SK-N-SH (cell line): ENCODE measurements around the gene PIGV. TPM values are rescaled to one million over a fixed set of nuclear protein-coding genes. Genes with fewer than 3 reads are reported as not detected.

ENCODE experiments used
- CTCF ChIA-PET: fragments of 300-600, 350-600 bp; formaldehyde crosslinking; extraction: SDS; loops from one replicate; lab custom pipeline; 2021; lab: Yijun Ruan, JAX
- POLR2A ChIA-PET: fragments of 350-600 bp; sonication (Branson Sonifier 250); formaldehyde crosslinking; extraction: SDS; loops from one replicate; lab custom pipeline; 2020; ENCODE audit warnings: antibody characterized with exemption, inconsistent platforms; lab: Yijun Ruan, JAX
- DNase-seq: peaks from one replicate; pipeline ENCODE4 v3.0.0; 2012
- H2AFZ ChIP-seq: fragments of 200-600 bp; sonication (generic); 2 replicates; pipeline ENCODE4 v1.8.1; 2016; ENCODE audit warnings: antibody characterized with exemption, mild to moderate bottlenecking, low read depth
- H3F3A ChIP-seq: fragments of 200-600 bp; sonication (generic); replicated peaks from 2 replicates; pipeline ENCODE3; 2016; ENCODE audit warnings: antibody characterized with exemption, mild to moderate bottlenecking; ENCODE audit not compliant: insufficient read depth
- H3K27ac ChIP-seq, 2 experiments: fragments of 200-500 bp in 1 of 2; fragments of 200-600 bp in 1 of 2; sonication (Bioruptor generic) in 1 of 2; sonication (generic), shearing (Covaris generic) in 1 of 2; 2 replicates each; pipeline versions ENCODE4 v1.5.1 to v1.6.1; 2014 to 2016; ENCODE audit warnings: low read depth in 2 of 2, inconsistent platforms in 1 of 2, low read length in 1 of 2, mild to moderate bottlenecking in 1 of 2, mixed read lengths in 1 of 2
- H3K27me3 ChIP-seq: fragments of 200-600 bp; sonication (generic), shearing (Covaris generic); 2 replicates; pipeline ENCODE4 v1.6.1; 2016; ENCODE audit warnings: mixed run types; ENCODE audit not compliant: insufficient read depth
- H3K36me3 ChIP-seq, 2 experiments: fragments of 200-500 bp in 1 of 2; fragments of 200-600 bp in 1 of 2; sonication (Bioruptor generic) in 1 of 2; sonication (generic) in 1 of 2; replicated peaks in 1 of 2; 2 replicates each; pipeline versions ENCODE3 to v1.5.1; 2014 to 2016; ENCODE audit warnings: low read length in 1 of 2, mild to moderate bottlenecking in 1 of 2; ENCODE audit not compliant: insufficient read depth in 2 of 2, control insufficient read depth in 1 of 2
- H3K4me1 ChIP-seq, 2 experiments: fragments of 200-500 bp in 1 of 2; fragments of 200-600 bp in 1 of 2; sonication (Bioruptor generic) in 1 of 2; sonication (generic), shearing (Covaris generic) in 1 of 2; 2 replicates each; pipeline versions ENCODE4 v1.5.1 to v1.6.1; 2014 to 2016; ENCODE audit warnings: low read depth in 1 of 2, low read length in 1 of 2, mixed run types in 1 of 2; ENCODE audit not compliant: insufficient read depth in 2 of 2, control insufficient read depth in 1 of 2
- H3K4me2 ChIP-seq: fragments of 200-600 bp; sonication (generic), shearing (Covaris generic); 2 replicates; pipeline ENCODE4 v1.6.1; 2017; ENCODE audit warnings: mixed run types
- H3K4me3 ChIP-seq, 2 experiments: fragments of 200-500 bp in 1 of 2; fragments of 200-600 bp in 1 of 2; sonication (Bioruptor generic) in 1 of 2; sonication (generic), shearing (Covaris generic) in 1 of 2; 2 replicates each; pipeline versions ENCODE4 v1.5.1 to v1.8.1; 2014 to 2016; ENCODE audit warnings: low read depth in 2 of 2, inconsistent platforms in 1 of 2, low read length in 1 of 2, mild to moderate bottlenecking in 1 of 2, mixed read lengths in 1 of 2, moderate library complexity in 1 of 2
- H3K79me2 ChIP-seq: fragments of 200-600 bp; sonication (generic); 2 replicates; pipeline ENCODE4 v1.8.1; 2017; ENCODE audit warnings: mild to moderate bottlenecking; ENCODE audit not compliant: insufficient read depth
- H3K9ac ChIP-seq: fragments of 200-600 bp; sonication (generic); 2 replicates; pipeline ENCODE4 v1.6.1; 2017; ENCODE audit warnings: mixed run types
- H3K9me2 ChIP-seq: fragments of 200-600 bp; sonication (generic); 2 replicates; pipeline ENCODE4 v1.6.1; 2017; ENCODE audit warnings: mixed run types
- H3K9me3 ChIP-seq: fragments of 200-600 bp; sonication (generic); 2 replicates; pipeline ENCODE4 v1.6.1; 2017; ENCODE audit warnings: mixed run types, mild to moderate bottlenecking, moderate library complexity
- H4K20me1 ChIP-seq: fragments of 200-600 bp; sonication (generic); 2 replicates; pipeline ENCODE4 v1.6.1; 2017; ENCODE audit warnings: mild to moderate bottlenecking, mixed run types; ENCODE audit not compliant: insufficient read depth
- EP300 ChIP-seq, 2 experiments: IDR thresholded peaks; 2 replicates each; pipeline versions ENCODE4 v1.4.0 to v1.6.1; 2012; ENCODE audit warnings: borderline replicate concordance in 1 of 2, low read depth in 1 of 2, low read length in 1 of 2
- FOSL2 ChIP-seq: IDR thresholded peaks from 2 replicates; pipeline ENCODE4 v1.4.0; 2012; ENCODE audit warnings: low read depth, mild to moderate bottlenecking, moderate library complexity, borderline replicate concordance
- FOXJ3 ChIP-seq: sonication (generic); formaldehyde crosslinking; IDR thresholded peaks from 2 replicates; pipeline ENCODE4 v1.5.1; 2020; ENCODE audit warnings: mild to moderate bottlenecking, missing genetic modification reagents
- FOXM1 ChIP-seq: IDR thresholded peaks from 2 replicates; pipeline ENCODE4 v1.4.0; 2012; ENCODE audit warnings: low read depth, mild to moderate bottlenecking
- GABPA ChIP-seq: IDR thresholded peaks from 2 replicates; pipeline ENCODE4 v1.4.0; 2012; ENCODE audit warnings: low read depth, mild to moderate bottlenecking
- IRF3 ChIP-seq: fragments of 150-350 bp; IDR thresholded peaks from 2 replicates; pipeline ENCODE4 v1.6.1; 2016; ENCODE audit warnings: mild to moderate bottlenecking, low read depth, low read length
- MAX ChIP-seq: IDR thresholded peaks from 2 replicates; pipeline ENCODE4 v1.4.0; 2012; ENCODE audit warnings: low read depth
- MEF2A ChIP-seq: IDR thresholded peaks from 2 replicates; pipeline ENCODE4 v1.4.0; 2012; ENCODE audit warnings: low read depth, borderline replicate concordance
- NRF1 ChIP-seq: IDR thresholded peaks from 2 replicates; pipeline ENCODE4 v1.6.1; 2012; ENCODE audit warnings: low read depth, mild to moderate bottlenecking, low read length
- PBX3 ChIP-seq: IDR thresholded peaks from 2 replicates; pipeline ENCODE4; 2012
- RAD21 ChIP-seq: IDR thresholded peaks from 2 replicates; pipeline ENCODE4 v1.6.1; 2012; ENCODE audit warnings: mild to moderate bottlenecking, low read length
- RFX5 ChIP-seq: IDR thresholded peaks from 2 replicates; pipeline ENCODE4 v1.6.1; 2012; ENCODE audit warnings: mild to moderate bottlenecking, improper control_type of control experiment, low read length
- RXRA ChIP-seq: IDR thresholded peaks from 2 replicates; pipeline ENCODE4 v1.4.0; 2012; ENCODE audit warnings: low read depth, mild to moderate bottlenecking, borderline replicate concordance
- SIN3A ChIP-seq: IDR thresholded peaks from 2 replicates; pipeline ENCODE4 v1.6.1; 2012; ENCODE audit warnings: low read depth, mild to moderate bottlenecking, low read length, moderate library complexity, borderline replicate concordance
- TAF1 ChIP-seq: IDR thresholded peaks from 2 replicates; pipeline ENCODE4 v1.6.1; 2012; ENCODE audit warnings: low read depth, mild to moderate bottlenecking, low read length, moderate library complexity, borderline replicate concordance
- TCF12 ChIP-seq: IDR thresholded peaks from 2 replicates; pipeline ENCODE4 v1.4.0; 2012
- TEAD4 ChIP-seq: IDR thresholded peaks from 2 replicates; pipeline ENCODE4 v1.4.0; 2012; ENCODE audit warnings: mild to moderate bottlenecking, borderline replicate concordance; ENCODE audit not compliant: insufficient read depth
- USF1 ChIP-seq: IDR thresholded peaks from 2 replicates; pipeline ENCODE4 v1.4.0; 2012; ENCODE audit warnings: low read depth, borderline replicate concordance
- USF2 ChIP-seq: fragments of 150-350 bp; IDR thresholded peaks from 2 replicates; pipeline ENCODE4 v1.6.1; 2017; ENCODE audit warnings: antibody characterized with exemption, low read length, low read depth, borderline replicate concordance
- YY1 ChIP-seq: IDR thresholded peaks from 2 replicates; pipeline ENCODE4 v1.4.0; 2012; ENCODE audit warnings: low read depth, mild to moderate bottlenecking
- ZBTB33 ChIP-seq: IDR thresholded peaks from 2 replicates; pipeline ENCODE4 v1.4.0; 2012; ENCODE audit warnings: low read depth, borderline replicate concordance
- WGBS: methylation state at CpG from one replicate; pipeline ENCODE4 v1.1.6; 2017; ENCODE audit warnings: low lambda C conversion rate; 5-methylcytosine and 5-hydroxymethylcytosine counted together
- polyA plus RNA-seq, 3 experiments: library from polyadenylated mRNA; depleted of rRNA; stranded (reverse); fragments of >200 nt; gene quantifications; 2 replicates each; pipeline ENCODE4 v1.2.3, GENCODE V29; 2012

The PIGV gene
- polyA plus RNA-seq, 1 of the 3 experiments (the other 2 are of a cell fraction) = 16.5 TPM

- no peak overlapping the region for H3K9ac ChIP-seq
- peak overlapping the region in 1 of 2 experiments; percentile 25; a peak in 1 of 4 replicates for H3K27ac ChIP-seq
- CTCF ChIA-PET = no interaction called here
- H3K79me2 ChIP-seq = peaks cover 90% of the 10 kb centered on the region
- no peaks in the 10 kb centered on the region for H3K9me3 ChIP-seq
- H3K4me3 ChIP-seq = no peak overlapping the region
- H3K9me2 ChIP-seq = no peaks in the 10 kb centered on the region
- peaks cover 21 to 26% of the 10 kb centered on the region in 2 experiments; a peak in 3 of 4 replicates for H3K4me1 ChIP-seq
- POLR2A ChIA-PET = interaction anchor here (0.6 kb wide), 1 partner anchor 47 kb away, joined by 5 read pairs; no protein-coding TSS in a partner anchor
- no peak for TF ChIP-seq EP300 (IDR thresholded peaks at IDR 0.05; ENCODE audit: borderline replicate concordance in 1 of 2, low read depth in 1 of 2, low read length in 1 of 2)
- TF ChIP-seq SIN3A = no peak
- TF ChIP-seq TCF12 = no peak
- no peak for TF ChIP-seq RAD21
- no peak for TF ChIP-seq FOXJ3
- no peak for TF ChIP-seq RXRA
- no peak for TF ChIP-seq YY1
- no peak for TF ChIP-seq PBX3
- TF ChIP-seq, all 33 proteins: peak for 0
- WGBS = 100% methylated on average over 1 of the region's 1 CpG
- Histone ChIP-seq H4K20me1 (peaks cover 42% of the 10 kb centered on the region), H3K4me2 (no peak overlapping the region), H3K36me3 (peaks cover 45 to 56% of the 10 kb centered on the region in 2 experiments), H3F3A (peaks cover 32% of the 10 kb centered on the region), H3K27me3 (no peaks in the 10 kb centered on the region), H2AFZ (no peak overlapping the region)
- DNase-seq = no peak
Observed at GRCh38 chr1:26748351-26748750, 39.4 kb upstream of the PIGV start.

- Histone ChIP-seq H3K4me3 (no peak overlapping the region), H3K9ac (no peak overlapping the region), H3K4me1 (peaks cover 18 to 20% of the 10 kb centered on the region in 2 experiments; a peak in 3 of 4 replicates), H3K4me2 (no peak overlapping the region), H3K27ac (no peak overlapping the region; a peak in 1 of 4 replicates), H3K9me3 (no peaks in the 10 kb centered on the region), H3K9me2 (no peaks in the 10 kb centered on the region), H2AFZ (no peak overlapping the region), H4K20me1 (peaks cover 50% of the 10 kb centered on the region), H3K27me3 (no peaks in the 10 kb centered on the region), H3K36me3 (peaks cover 53 to 61% of the 10 kb centered on the region in 2 experiments), H3K79me2 (peaks cover 100% of the 10 kb centered on the region), H3F3A (peaks cover 22% of the 10 kb centered on the region)
- ChIA-PET POLR2A (no interaction called here), CTCF (no interaction called here)
- WGBS = 69% methylated on average over 5 of the region's 5 CpGs
- TF ChIP-seq MAX (no peak), RFX5 (no peak), USF1 (no peak), TCF12 (no peak), TAF1 (no peak), TEAD4 (no peak), MEF2A (no peak), FOXM1 (no peak), NRF1 (no peak), IRF3 (no peak), ZBTB33 (no peak), FOSL2 (no peak), USF2 (no peak), FOXJ3 (no peak), EP300 (IDR thresholded peaks at IDR 0.05; ENCODE audit: borderline replicate concordance in 1 of 2, low read depth in 1 of 2, low read length in 1 of 2) (no peak), GABPA (no peak)
- no peak for DNase-seq
Observed at GRCh38 chr1:26749458-26749857, 38.3 kb upstream of the PIGV start.
